GM19351 (cell line): Measurements from ENCODE around the gene EGFR.
A peak's percentile ranks its signal among the peaks of the same experiment; 100 is the strongest.

Experiments
- ATAC-seq: cut with Tn5 transposase; IDR thresholded peaks from one replicate; pipeline ENCODE4 v1.9.1; 2021; ENCODE audit warnings: mild to moderate bottlenecking, moderate library complexity; ENCODE audit not compliant: unreplicated experiment

EGFR gene

DNA sequence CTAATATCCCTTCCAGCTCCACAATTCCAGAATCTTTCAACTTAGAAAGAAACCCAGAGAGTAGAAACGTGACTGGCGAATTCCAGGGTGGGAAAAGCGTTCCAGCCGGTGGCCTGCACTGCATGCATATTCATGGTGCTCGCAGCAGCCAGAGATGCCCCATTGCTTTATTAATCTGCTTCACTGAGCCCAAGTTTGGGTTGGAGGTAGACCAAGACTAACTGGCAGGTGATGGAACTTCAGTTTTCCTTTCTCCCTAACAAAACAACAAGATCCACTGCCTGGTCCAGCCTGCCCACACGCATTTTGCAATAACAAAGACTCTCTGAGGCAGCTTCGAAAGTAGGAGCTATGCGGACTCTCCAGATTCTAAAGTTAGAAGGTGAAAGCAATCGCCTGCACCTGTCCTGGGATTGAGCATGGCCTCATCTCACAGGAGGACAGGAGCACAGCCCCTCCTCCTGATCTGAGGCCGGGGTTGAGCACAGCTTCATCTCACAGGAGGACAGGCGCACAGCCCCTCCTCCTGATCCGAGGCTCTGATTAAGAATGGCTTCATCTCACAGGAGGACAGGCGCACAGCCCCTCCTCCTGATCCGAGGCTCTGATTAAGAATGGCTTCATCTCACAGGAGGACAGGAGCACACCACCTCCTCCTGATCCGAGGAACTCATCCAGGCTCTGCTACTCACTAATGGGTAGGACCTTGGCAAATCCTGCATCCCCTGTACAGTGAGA is 218.5 kb downstream of the EGFR start:
- no peak for ATAC-seq

DNA sequence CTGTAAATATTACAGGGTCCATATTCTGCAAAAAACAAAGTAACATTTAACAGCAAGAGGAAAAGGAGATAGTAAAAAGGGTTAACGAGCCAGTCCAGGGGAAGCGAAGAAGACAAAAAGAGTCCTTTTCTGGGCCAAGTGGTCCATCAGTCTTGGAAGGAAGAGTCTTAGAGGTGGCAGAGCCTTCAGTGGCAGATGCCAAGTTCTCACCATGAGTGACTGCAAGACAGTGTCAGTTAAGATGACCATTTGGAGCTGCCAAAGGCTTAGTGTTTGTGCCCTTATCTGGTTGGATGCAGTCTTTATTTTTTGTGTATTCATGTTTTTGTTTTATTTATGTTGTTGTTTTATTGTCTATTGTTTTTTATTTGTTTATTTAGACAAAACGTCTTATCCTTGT is 220.6 kb downstream of the EGFR start:
- ATAC-seq = no peak

- no peak for ATAC-seq
Observed at GRCh38 chr7:55240418-55241142, 221.8 kb downstream of the EGFR start.

DNA sequence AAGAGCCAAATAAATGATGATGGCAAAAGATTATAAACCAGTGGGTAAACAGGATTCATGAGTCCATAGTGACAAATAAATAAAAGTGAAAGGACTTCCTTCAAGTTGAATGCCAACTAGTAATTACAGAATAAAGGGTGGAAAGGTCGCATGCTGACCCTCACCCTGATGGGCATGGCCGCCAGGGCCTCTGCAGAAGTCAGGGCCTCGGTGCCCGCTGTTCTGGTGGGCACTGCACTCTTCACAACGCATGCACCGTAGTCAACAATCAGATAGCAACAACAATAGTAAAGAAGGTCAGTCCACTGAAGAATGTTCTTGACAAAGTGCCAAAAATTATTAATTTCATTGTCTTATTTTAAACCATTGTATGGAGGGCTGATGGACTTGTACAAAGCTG is 223.1 kb downstream of the EGFR start:
- no peak for ATAC-seq

DNA sequence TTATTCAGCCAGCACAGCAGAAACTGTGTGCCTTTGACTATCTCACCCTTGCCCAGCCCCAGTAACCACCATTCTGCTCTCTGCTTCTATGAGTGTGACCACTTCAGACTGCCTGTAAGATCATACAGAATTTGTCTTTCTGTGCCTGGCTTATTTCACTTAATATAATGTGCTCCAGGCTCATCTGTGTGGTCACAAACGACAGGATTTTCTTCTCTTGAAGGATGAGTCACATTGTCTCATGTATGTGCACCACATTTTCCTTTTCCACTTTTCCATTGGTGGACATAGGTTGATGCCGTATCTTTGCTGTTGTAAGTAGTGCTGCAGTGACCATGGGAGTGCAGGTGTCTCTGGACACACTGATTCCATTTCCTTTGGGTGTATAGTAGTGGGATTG is 223.8 kb downstream of the EGFR start:
- ATAC-seq = no peak

- no peak for ATAC-seq
Observed at GRCh38 chr7:55244006-55244745, 225.4 kb downstream of the EGFR start.

DNA sequence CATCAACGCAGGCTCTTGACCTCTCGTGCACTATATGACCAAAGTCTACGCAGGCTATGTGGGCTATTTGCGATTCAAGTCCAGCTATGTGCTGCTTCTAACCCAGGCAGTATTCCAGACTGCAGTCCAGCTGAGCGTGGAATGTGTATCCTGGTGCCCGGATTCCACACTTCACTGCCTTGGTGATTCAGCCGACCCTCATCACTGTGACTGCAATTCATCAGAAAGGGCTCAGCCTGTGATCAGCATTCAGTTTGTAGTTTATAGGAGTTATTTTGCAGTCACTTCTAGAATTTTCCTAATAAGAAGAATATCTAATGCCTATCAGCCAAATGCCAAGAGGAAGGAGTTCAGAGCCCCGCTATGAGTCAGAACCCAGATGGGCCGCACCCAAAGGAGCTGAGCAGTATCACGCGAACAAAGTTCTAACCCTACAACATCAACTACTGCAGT is 226.5 kb downstream of the EGFR start:
- no peak for ATAC-seq

DNA sequence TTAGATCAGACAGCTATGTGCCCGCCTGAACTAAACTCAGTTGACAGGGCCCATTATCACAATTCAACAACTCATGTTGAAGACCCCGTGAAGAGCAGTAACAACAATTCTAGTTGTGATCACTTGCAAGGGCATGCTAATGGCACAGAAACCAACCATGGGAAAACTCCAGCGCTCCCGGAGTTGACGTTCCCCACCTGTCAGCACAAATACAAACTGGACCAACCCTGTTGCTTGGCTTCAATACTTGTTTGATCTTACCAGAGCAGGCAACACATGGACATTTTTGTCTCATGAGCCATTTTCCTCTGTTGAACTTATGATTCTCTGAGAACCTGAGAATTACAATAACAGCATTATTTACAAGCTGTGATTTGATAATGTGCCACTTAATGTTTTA is 227.4 kb downstream of the EGFR start:
- no peak for ATAC-seq

DNA sequence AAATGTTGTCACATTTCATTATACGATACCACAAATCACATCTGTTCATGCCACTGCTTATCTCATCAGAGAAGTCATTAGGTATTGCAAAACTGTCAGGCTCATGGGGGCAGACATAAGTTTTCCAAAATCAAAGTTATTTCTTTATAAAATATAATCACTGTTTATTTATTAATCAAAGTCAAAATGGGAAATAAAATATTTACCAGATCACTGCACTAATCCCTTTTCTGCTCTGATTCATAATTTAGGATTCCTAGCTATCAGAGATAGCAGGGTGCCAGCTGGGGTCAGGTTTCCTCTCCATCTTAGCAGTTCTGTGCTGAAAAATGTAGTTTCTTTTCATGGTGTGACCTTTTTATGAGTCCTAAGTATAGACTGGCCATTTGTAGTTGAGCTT is 228.6 kb downstream of the EGFR start:
- no peak for ATAC-seq

GRCh38 chr7:55248526-55248925 is 229.7 kb downstream of the EGFR start:
- no peak for ATAC-seq

DNA sequence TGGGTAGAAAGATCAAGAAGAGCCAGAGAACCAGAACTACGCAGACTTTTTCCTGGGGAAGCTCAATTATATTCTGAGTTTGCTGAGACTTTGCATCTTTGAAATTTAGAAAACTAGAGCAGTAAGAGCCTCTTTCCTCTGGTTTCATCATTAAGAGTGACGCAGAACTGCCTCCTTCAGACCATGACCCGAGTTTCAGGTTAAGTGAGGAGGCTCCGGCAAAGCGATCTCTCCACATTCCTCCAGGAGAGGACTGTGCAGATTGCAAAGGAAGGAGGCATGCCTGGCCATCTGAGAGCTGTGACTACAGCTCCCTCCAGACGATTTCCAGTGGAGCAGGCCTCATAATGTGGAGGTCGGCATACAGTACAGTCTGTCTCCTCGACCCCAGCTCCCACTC is 230.5 kb downstream of the EGFR start:
- no peak for ATAC-seq

DNA sequence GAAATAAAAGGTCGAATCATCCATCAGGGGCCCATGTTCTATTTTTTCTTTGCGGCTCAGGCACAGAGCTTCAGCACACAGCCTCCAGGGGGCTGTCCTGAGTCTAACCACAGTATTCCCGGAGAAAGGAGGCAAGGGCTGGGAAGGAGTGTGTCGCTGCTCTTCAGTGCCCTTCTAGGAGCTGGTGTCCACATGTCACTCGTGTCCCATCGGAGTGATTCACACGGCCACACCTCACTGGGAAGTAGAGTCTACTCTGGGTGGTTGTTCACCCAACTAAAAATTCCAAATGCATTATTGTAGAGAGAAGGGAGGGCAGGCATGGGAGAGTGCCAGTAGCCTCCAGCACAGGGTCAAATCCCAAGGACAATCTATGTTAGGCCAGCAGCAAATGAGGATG is 231.5 kb downstream of the EGFR start:
- no peak for ATAC-seq

DNA sequence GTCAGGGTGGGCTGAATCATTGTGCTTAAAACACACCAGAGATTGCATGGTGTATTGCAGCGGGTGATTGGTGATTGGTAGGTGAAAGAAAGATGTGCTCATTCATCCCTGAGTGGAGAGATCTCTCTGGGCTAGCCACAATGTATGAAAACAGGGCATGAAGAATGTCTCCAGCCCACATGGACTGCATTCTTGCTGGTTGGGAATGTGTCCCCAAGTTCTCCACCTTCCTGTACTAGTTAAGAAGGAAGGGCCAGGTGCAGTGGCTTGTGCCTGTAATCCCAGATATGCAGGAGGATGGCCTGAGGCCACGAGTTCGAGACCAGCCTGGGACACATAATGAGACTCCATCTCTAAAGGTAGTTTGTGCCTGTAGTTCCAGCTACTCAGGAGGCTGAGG is 232.5 kb downstream of the EGFR start:
- ATAC-seq = no peak

DNA sequence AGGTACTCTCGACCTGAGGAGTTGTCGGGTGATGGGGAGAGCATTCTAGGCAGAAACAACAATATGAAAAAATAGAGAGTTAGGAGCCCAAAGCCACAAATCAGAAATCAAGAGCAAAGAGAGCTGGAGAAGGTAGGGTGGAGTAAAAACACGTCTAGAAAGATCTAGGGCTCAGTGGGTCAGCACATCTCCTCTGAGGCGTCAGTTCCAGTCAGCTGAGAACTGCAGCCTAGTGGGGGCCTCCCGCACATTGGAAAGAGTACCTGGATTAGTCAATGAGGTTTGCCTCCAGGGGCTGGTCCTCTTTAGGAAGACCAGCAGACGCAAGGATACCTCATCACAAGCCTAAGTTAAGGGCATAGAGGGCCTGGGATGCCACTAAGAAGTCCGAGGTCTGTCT is 233.1 kb downstream of the EGFR start:
- ATAC-seq = no peak

GRCh38 chr7:55252386-55252785 is 233.6 kb downstream of the EGFR start:
- ATAC-seq = no peak

DNA sequence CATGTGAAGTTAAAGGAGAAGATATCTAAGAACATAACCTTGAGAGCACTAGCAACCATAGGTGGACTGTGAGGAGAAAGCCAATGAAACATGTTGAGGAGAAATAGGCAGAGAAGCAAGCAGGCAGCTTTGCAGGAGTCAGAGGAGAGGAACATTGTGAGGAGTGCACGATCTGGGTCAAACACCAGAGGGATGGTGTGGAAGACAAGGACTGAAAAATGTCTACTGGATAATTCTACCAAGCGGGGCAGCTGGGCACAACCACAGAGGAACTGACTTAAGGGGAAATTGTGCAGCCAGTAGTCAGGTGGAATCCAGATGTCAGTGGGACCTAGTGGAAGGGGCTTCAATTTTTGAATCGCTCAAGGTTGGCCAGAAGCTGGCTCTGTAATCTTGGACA is 234.4 kb downstream of the EGFR start:
- ATAC-seq = no peak

- ATAC-seq = no peak
Observed at GRCh38 chr7:55254242-55254595, 235.4 kb downstream of the EGFR start.

GRCh38 chr7:55254596-55255495 is 236.0 kb downstream of the EGFR start:
- peak; percentile 71 for ATAC-seq

DNA sequence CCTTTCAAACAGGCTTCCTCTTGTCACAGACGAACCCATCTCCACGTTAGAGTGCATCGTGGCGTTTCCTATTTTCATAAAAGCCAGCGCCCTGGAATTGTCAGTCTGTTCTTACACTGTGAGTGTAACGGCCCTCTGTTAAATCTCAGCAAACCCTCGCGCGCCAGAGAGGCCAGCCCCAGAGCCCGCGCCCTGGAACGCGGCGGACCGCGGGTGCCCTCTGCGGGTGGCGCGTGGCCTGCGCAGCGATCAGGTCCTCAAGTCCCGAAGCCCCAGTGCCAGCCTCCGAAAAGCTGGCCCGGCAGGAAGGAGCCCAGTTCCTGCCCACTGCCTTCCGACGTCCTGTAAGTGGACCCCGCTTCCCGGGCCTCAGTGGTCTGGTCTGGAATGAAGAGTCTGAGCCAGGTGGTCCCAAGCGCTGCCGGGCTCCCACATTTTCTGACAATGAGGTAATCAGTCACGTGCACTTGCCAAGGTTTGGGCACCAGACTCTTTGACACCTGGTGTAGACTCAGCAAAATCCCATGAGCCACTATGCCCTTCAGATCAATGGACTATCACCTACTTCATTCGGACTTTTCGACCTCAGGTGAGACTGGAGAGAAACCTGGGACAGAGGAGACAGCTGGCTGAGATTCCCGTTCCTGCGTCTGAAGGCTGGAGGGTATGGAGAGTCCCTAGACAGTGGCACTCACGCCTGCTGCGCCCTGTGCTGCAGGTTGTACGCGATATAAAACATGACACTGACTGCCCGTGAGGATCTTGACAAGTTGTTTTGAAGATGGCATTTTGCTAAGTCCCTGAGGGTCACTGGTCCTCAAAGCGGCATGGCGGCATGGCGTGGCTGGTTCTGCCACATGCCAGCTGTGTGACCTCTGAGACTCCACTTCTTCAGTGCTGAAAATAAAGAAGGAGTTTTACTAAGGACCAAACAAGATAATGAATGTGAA is 237.0 kb downstream of the EGFR start:
- ATAC-seq = peak; percentile 84

- ATAC-seq = no peak
Observed at GRCh38 chr7:55258631-55259030, 239.8 kb downstream of the EGFR start.
